KG1 (cell line): ENCODE results near the gene HNRNPK.

Experiments used
- DNase-seq: peaks from one replicate; lab custom pipeline; 2025; lab: John Stamatoyannopoulos, UW

Gene HNRNPK

GRCh38 chr9:83933790-83934189 lies 46.2 kb downstream of the HNRNPK start:
- no peak for DNase-seq

- no peak for DNase-seq
Observed at GRCh38 chr9:83932851-83933250, 47.2 kb downstream of the HNRNPK start.

GRCh38 chr9:83932011-83932410 lies 48.0 kb downstream of the HNRNPK start:
- no peak for DNase-seq

- DNase-seq = no peak
Observed at GRCh38 chr9:83930881-83931280, 49.1 kb downstream of the HNRNPK start.

GRCh38 chr9:83927591-83927990 lies 52.4 kb downstream of the HNRNPK start:
- DNase-seq = no peak

- DNase-seq = peak; percentile 92
Observed at GRCh38 chr9:83920927-83921707, 58.9 kb downstream of the HNRNPK start, which contains the start of gene KIF27. Gene KIF27, minus strand, starts transcription at chr9:83921432. Its CDS starts 5,841 bp downstream, at chr9:83915591.

GRCh38 chr9:83920469-83920926 lies 59.5 kb downstream of the HNRNPK start:
- DNase-seq = no peak

GRCh38 chr9:83919111-83919510 lies 60.9 kb downstream of the HNRNPK start:
- no peak for DNase-seq
